Measurements from ENCODE around the gene KRTAP21-1. TPM values are rescaled to one million over a fixed set of nuclear protein-coding genes. Genes with fewer than 3 reads are reported as not detected.

KRTAP21-1 gene
- total RNA-seq, 4 donors from 2014 or later = not detected

DNA sequence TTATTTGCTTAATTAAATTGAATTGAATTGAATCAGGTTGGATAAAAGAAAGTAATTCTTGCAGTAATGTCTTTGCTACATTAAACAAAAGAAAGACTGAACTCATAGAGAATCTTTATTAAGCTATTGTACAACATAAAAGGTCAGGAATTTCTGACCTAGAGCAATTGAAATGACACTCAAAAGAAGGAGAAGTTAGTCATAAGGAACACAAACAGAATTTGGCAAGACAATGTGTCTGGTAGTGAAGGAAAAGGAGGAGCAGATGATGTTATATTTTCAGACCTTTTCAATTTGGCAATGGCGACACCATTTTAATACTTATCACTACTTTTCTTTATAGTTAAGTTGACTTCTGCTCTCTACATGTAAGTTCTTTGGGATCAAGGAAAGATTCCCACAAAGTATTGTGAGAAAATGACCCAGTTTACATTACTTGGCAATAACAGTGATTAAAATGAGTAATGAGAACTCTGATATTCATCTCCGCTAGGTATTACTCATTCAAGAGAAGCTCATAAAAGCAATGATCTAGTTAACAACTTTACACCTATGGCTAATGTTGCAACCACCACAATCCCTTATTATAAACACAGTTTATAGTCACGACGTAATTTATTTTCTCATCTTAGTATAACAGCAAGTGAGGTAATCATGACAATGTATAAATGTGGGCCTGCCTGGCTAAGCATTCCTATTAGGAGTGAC is 14.7 kb upstream of the KRTAP21-1 start:
- in situ Hi-C loops (cut with MboI; ENCODE audit: low sequenced_read_pairs in 4 of 4) = no loop called here
- intact Hi-C loops (cut with DNase I; ENCODE audit: low total_unique reads) = no loop called here
- no peak for DNase-seq
- H3K4me1 ChIP-seq = no peaks in the 10 kb centered on the region
- TF ChIP-seq POLR2A (IDR thresholded peaks at IDR 0.05) (no peak), CTCF (IDR thresholded peaks at IDR 0.05 in 4 of 5, conservative IDR thresholded peaks at IDR 0.05 in 1 of 5) (no peak)
- H3K9me3 ChIP-seq = no peaks in the 10 kb centered on the region
- no peaks in the 10 kb centered on the region for H3K27me3 ChIP-seq
- no peak overlapping the region for H3K4me3 ChIP-seq
- ATAC-seq = no peak
- H3K27ac ChIP-seq = no peak overlapping the region
- H3K36me3 ChIP-seq = no peaks in the 10 kb centered on the region

GRCh38 chr21:30760776-30761175 is 5.5 kb upstream of the KRTAP21-1 start:
- Histone ChIP-seq H3K4me3 (no peak overlapping the region), H3K27ac (no peak overlapping the region), H3K4me1 (no peaks in the 10 kb centered on the region), H3K36me3 (no peaks in the 10 kb centered on the region), H3K27me3 (no peaks in the 10 kb centered on the region), H3K9me3 (no peaks in the 10 kb centered on the region)
- intact Hi-C loops (cut with DNase I; ENCODE audit: low total_unique reads) = no loop called here
- no peak for TF ChIP-seq CTCF (IDR thresholded peaks at IDR 0.05 in 4 of 5, conservative IDR thresholded peaks at IDR 0.05 in 1 of 5)
- no peak for TF ChIP-seq POLR2A (IDR thresholded peaks at IDR 0.05)
- ATAC-seq (no peak), DNase-seq (no peak)
- in situ Hi-C loops (cut with MboI; ENCODE audit: low sequenced_read_pairs in 4 of 4) = no loop called here

GRCh38 chr21:30758306-30758705 is 3.1 kb upstream of the KRTAP21-1 start:
- no peaks in the 10 kb centered on the region for H3K9me3 ChIP-seq
- no peaks in the 10 kb centered on the region for H3K4me1 ChIP-seq
- no peaks in the 10 kb centered on the region for H3K36me3 ChIP-seq
- no peak for ATAC-seq
- DNase-seq = no peak
- H3K27me3 ChIP-seq = no peaks in the 10 kb centered on the region
- intact Hi-C loops (cut with DNase I; ENCODE audit: low total_unique reads) = no loop called here
- H3K27ac ChIP-seq = no peak overlapping the region
- TF ChIP-seq CTCF (IDR thresholded peaks at IDR 0.05 in 4 of 5, conservative IDR thresholded peaks at IDR 0.05 in 1 of 5) = no peak
- no peak for TF ChIP-seq POLR2A (IDR thresholded peaks at IDR 0.05)
- no peak overlapping the region for H3K4me3 ChIP-seq
- in situ Hi-C loops (cut with MboI; ENCODE audit: low sequenced_read_pairs in 4 of 4) = no loop called here

DNA sequence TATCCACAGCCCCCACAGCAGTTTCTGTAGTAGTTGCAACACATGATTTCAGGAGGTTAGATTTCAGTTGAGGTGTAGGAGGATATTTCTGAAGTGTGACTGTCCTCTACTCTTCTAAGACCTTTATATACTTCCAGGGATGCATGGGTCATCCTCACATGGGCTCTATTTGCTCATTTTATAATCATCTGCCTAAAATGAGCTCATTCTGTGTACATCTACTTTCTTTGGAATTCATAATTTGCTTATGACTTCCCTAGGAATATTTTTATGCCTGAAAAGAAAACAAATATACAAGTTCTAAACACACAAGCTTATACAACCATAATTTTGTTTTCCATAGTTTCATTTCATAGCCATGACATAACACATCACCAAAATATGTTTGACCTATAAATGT is 8.1 kb downstream of the KRTAP21-1 start, which contains the start of gene KRTAP21-2:
Gene KRTAP21-2 (minus strand): TSS at position 101 of the 400 bp plus-strand sequence. CDS start 57 bp downstream, at position 44.
- no peak within 1 kb of the TSS for H3K27ac ChIP-seq
- H3K36me3 ChIP-seq = no peaks in the 10 kb centered on the region
- no peaks in the 10 kb centered on the region for H3K27me3 ChIP-seq
- in situ Hi-C loops (cut with MboI; ENCODE audit: low sequenced_read_pairs in 4 of 4) = no loop called here
- TF ChIP-seq POLR2A (IDR thresholded peaks at IDR 0.05) (no peak), CTCF (IDR thresholded peaks at IDR 0.05 in 4 of 5, conservative IDR thresholded peaks at IDR 0.05 in 1 of 5) (no peak)
- no peak for DNase-seq
- H3K4me3 ChIP-seq = no peak within 1 kb of the TSS
- intact Hi-C loops (cut with DNase I; ENCODE audit: low total_unique reads) = no loop called here
- no peaks in the 10 kb centered on the region for H3K9me3 ChIP-seq
- H3K4me1 ChIP-seq = no peaks in the 10 kb centered on the region
- no peak for ATAC-seq

DNA sequence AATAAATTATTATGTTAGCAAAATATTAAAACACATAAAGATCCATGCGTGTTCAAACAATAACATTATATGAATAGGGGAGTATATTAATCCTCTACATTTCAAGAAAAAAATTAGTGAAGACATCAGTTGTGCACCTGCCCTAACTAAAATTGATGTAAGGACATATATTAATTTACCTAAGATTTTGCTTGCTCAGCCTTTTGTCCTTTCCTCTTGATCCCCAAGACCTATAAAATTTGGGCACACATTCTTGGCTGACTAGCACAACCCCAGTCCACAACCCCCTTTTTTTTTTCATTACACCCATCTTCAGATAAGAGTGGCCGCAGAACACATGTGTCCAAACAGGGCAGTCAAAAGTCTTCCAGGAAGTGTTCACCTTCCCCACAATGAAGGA is 14.8 kb downstream of the KRTAP21-1 start:
- DNase-seq (no peak), ATAC-seq (no peak)
- Histone ChIP-seq H3K27ac (no peak overlapping the region), H3K4me3 (no peak overlapping the region), H3K27me3 (no peaks in the 10 kb centered on the region), H3K36me3 (no peaks in the 10 kb centered on the region), H3K9me3 (no peaks in the 10 kb centered on the region), H3K4me1 (no peaks in the 10 kb centered on the region)
- intact Hi-C loops (cut with DNase I; ENCODE audit: low total_unique reads) (no loop called here), in situ Hi-C loops (cut with MboI; ENCODE audit: low sequenced_read_pairs in 4 of 4) (no loop called here)
- no peak for TF ChIP-seq CTCF (IDR thresholded peaks at IDR 0.05 in 4 of 5, conservative IDR thresholded peaks at IDR 0.05 in 1 of 5)
- TF ChIP-seq POLR2A (IDR thresholded peaks at IDR 0.05) = no peak
